Endodermal cell (in vitro differentiated cells): ENCODE data around the gene NEK10. TPM values are rescaled to one million over a fixed set of nuclear protein-coding genes. Genes with fewer than 3 reads are reported as not detected.

ENCODE experiments used
- DNase-seq: peaks from one replicate; pipeline ENCODE4 v3.0.0-alpha.2; 2017
- H3K27ac ChIP-seq: 2 replicates; pipeline ENCODE4 v1.5.1; 2013; ENCODE audit warnings: mild to moderate bottlenecking, low read depth, low read length, moderate library complexity
- H3K27me3 ChIP-seq: 2 replicates; pipeline ENCODE4 v1.6.1; 2013; ENCODE audit warnings: mild to moderate bottlenecking, low read length, moderate library complexity; ENCODE audit not compliant: insufficient read depth, control insufficient read depth, poor library complexity, severe bottlenecking
- H3K36me3 ChIP-seq: 2 replicates; pipeline ENCODE4 v1.7.0; 2013; ENCODE audit warnings: mild to moderate bottlenecking, low read length, moderate library complexity; ENCODE audit not compliant: control insufficient read depth, insufficient read depth
- H3K4me1 ChIP-seq: one replicate; pipeline ENCODE4 v1.7.0; 2013; ENCODE audit warnings: low read length; ENCODE audit not compliant: control insufficient read depth, insufficient read depth
- H3K4me3 ChIP-seq: 2 replicates; pipeline ENCODE4 v1.5.1; 2013; ENCODE audit warnings: mild to moderate bottlenecking, low read length, moderate library complexity
- H3K9ac ChIP-seq: 2 replicates; pipeline ENCODE4 v1.6.1; 2013; ENCODE audit warnings: mild to moderate bottlenecking, low read length, moderate library complexity; ENCODE audit not compliant: poor library complexity, severe bottlenecking; ENCODE audit errors: extremely low read depth
- H3K9me3 ChIP-seq: 2 replicates; pipeline ENCODE4 v1.6.1; 2013; ENCODE audit warnings: mild to moderate bottlenecking, low read length, moderate library complexity; ENCODE audit not compliant: control insufficient read depth
- H3K27ac Mint-ChIP-seq: 2 replicates; pipeline ENCODE4 v1.8.0; 2020; ENCODE audit warnings: mixed read lengths
- H3K27me3 Mint-ChIP-seq: 2 replicates; pipeline ENCODE4 v1.8.0; 2021; ENCODE audit warnings: mild to moderate bottlenecking, mixed read lengths; ENCODE audit not compliant: insufficient read depth
- H3K36me3 Mint-ChIP-seq: 2 replicates; pipeline ENCODE4 v1.8.0; 2020; ENCODE audit warnings: low read depth, mixed read lengths
- H3K4me1 Mint-ChIP-seq: 2 replicates; pipeline ENCODE4 v1.8.0; 2020; ENCODE audit warnings: mixed read lengths
- H3K4me3 Mint-ChIP-seq: 2 replicates; pipeline ENCODE4 v1.8.0; 2020; ENCODE audit warnings: mild to moderate bottlenecking, moderate library complexity, mixed read lengths
- H3K9me3 Mint-ChIP-seq: 2 replicates; pipeline ENCODE4 v1.8.0; 2020; ENCODE audit warnings: mild to moderate bottlenecking, mixed read lengths
- CTCF ChIP-seq: fragments of 200-600 bp; sonication (generic); conservative IDR thresholded peaks from 2 replicates; pipeline ENCODE4 v1.5.0; 2021; ENCODE audit warnings: antibody characterized with exemption, mild to moderate bottlenecking
- WGBS, 2 experiments: methylation state at CpG; one replicate each; pipeline versions ENCODE4 v1.1.5 to v1.1.7; 2013; ENCODE audit warnings: missing lambda C conversion rate in 2 of 2, mixed read lengths in 1 of 2; ENCODE audit not compliant: insufficient coverage in 1 of 2, insufficient read length in 1 of 2; 5-methylcytosine and 5-hydroxymethylcytosine counted together
- total RNA-seq, 2 donors: library from RNA; stranded (reverse); fragmentation: NEBNext Ultra II Directional in 1 of 2; extraction: Animal tissue kit (Norgen Biotek cat#: 25700) in 1 of 2; gene quantifications; 2 replicates in 1 of 2; 3 replicates in 1 of 2; pipeline ENCODE4 v1.2.1, GENCODE V29; 2021

Gene NEK10
- total RNA-seq, 2 donors from 2014 or later = 1.3 to 2.4 TPM

DNA sequence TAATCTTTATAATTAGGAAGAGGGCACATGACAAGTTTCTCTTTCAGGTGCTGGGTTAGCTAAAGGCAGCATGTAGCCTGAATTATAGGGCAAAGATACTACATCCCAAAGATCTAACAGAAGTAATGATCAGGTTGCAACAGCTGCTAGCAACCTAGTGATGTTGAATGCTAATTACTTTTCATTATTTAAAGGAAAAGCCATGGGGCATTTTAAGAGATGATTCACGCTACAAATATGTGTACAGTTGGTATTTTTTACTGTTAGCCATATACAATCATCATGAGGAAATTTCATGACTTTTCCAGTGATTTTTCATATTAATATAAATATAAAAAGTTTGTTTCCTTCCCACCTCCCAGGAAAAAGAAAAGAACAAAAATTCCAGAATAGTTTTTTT is 43.0 kb downstream of the NEK10 start:
- no peak for TF ChIP-seq CTCF
- Histone ChIP-seq H3K4me3 (no peak overlapping the region), H3K9ac (no peak overlapping the region), H3K36me3 (no peaks in the 10 kb centered on the region), H3K27ac (no peak overlapping the region), H3K9me3 (no peaks in the 10 kb centered on the region), H3K27me3 (no peaks in the 10 kb centered on the region), H3K4me1 (no peaks in the 10 kb centered on the region)
- Mint-ChIP-seq H3K4me3 (no peak overlapping the region), H3K27ac (no peak overlapping the region), H3K36me3 (no peaks in the 10 kb centered on the region), H3K27me3 (no peaks in the 10 kb centered on the region), H3K4me1 (no peaks in the 10 kb centered on the region), H3K9me3 (peaks cover 11% of the 10 kb centered on the region)
- no CpG with 5 or more reads among the region's 1 CpG for WGBS, 2 experiments
- no peak for DNase-seq

DNA sequence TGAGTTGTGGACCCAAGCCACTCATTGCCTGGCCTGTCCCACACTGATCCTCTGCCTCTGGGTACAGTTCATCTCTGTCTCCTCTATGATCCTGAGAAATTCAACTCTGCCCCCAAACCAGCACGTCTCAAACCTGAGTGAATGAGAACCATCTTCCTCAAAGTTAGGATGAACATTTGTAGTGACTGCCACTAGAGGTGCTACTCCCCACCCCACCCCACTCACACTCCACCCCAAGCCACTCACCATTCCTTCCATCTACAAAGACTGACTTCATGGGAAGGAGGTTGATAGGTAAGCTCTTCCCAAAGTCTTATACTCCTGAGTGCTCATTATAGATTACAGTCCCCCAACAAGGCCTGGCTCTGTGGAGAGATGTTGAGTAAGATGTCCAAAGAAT is 43.8 kb downstream of the NEK10 start:
- Histone ChIP-seq H3K4me1 (no peaks in the 10 kb centered on the region), H3K9ac (no peak overlapping the region), H3K27me3 (no peaks in the 10 kb centered on the region), H3K4me3 (no peak overlapping the region), H3K9me3 (no peaks in the 10 kb centered on the region), H3K27ac (no peak overlapping the region), H3K36me3 (no peaks in the 10 kb centered on the region)
- H3K9me3 Mint-ChIP-seq = peaks cover 11% of the 10 kb centered on the region
- no peak for DNase-seq
- H3K27ac Mint-ChIP-seq = no peak overlapping the region
- WGBS, 2 experiments = 100% methylated on average over 1 of the region's 1 CpG; no CpG with 5 or more reads in 1 of the 2 experiments
- no peaks in the 10 kb centered on the region for H3K36me3 Mint-ChIP-seq
- TF ChIP-seq CTCF = peak; percentile 51
- H3K27me3 Mint-ChIP-seq = no peaks in the 10 kb centered on the region
- H3K4me3 Mint-ChIP-seq = no peak overlapping the region
- no peaks in the 10 kb centered on the region for H3K4me1 Mint-ChIP-seq

DNA sequence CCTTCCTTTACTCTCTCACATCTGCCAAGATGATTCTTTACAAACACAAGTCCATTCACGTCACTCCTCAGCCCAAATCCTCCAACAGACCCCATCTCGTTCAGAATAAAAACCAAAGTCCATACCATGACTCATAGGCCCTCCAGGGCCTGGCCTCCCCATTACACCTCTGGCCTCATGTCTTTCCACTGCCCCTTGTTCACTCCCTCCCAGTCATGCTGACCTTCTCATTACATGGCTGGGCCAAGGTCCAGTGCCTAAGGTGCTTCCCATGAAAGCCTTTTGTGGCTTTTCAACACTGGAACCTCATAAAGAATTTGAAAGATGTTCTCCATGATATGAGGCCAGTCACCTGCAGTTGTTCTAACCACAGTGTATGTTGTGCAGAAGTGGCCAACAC is 44.5 kb downstream of the NEK10 start:
- Mint-ChIP-seq H3K4me1 (no peaks in the 10 kb centered on the region), H3K27ac (no peak overlapping the region)
- 84 to 88% methylated on average over 1 to 2 of the region's 2 CpGs for WGBS, 2 experiments

More for the DNA sequence above, 44.5 kb downstream of the NEK10 start:
- Mint-ChIP-seq H3K36me3 (no peaks in the 10 kb centered on the region), H3K27me3 (no peaks in the 10 kb centered on the region), H3K4me3 (no peak overlapping the region), H3K9me3 (peaks cover 11% of the 10 kb centered on the region)
- Histone ChIP-seq H3K9me3 (no peaks in the 10 kb centered on the region), H3K27me3 (no peaks in the 10 kb centered on the region), H3K9ac (no peak overlapping the region), H3K27ac (no peak overlapping the region), H3K4me3 (no peak overlapping the region), H3K4me1 (no peaks in the 10 kb centered on the region), H3K36me3 (no peaks in the 10 kb centered on the region)
- no peak for DNase-seq
- TF ChIP-seq CTCF = no peak
